Measurements from ENCODE around the gene TENM3.

The TENM3 gene

GRCh38 chr4:182756161-182756690 is 513.0 kb downstream of the TENM3 start:
- no peak for DNase-seq

- DNase-seq, result no peak
These were observed 515.1 kb downstream of the TENM3 start for GRCh38 chr4:182758273-182758672.

- DNase-seq, result no peak
These were observed 517.4 kb downstream of the TENM3 start for GRCh38 chr4:182760551-182761043.

GRCh38 chr4:182764137-182764536 is 520.9 kb downstream of the TENM3 start:
- no peak for DNase-seq

- no peak for DNase-seq
These were observed 521.4 kb downstream of the TENM3 start for GRCh38 chr4:182764642-182765041.

GRCh38 chr4:182765987-182766856 is 523.0 kb downstream of the TENM3 start:
- no peak for DNase-seq

- no peak for DNase-seq
These were observed 523.7 kb downstream of the TENM3 start for GRCh38 chr4:182766857-182767250.

GRCh38 chr4:182768838-182769237 is 525.6 kb downstream of the TENM3 start:
- DNase-seq, result no peak

- DNase-seq, result no peak
These were observed 527.2 kb downstream of the TENM3 start for GRCh38 chr4:182770259-182770995.

- DNase-seq, result no peak
These were observed 527.9 kb downstream of the TENM3 start for GRCh38 chr4:182770996-182771514.

- DNase-seq, result no peak
These were observed 531.9 kb downstream of the TENM3 start for GRCh38 chr4:182775075-182775474.

GRCh38 chr4:182776376-182777105 is 533.3 kb downstream of the TENM3 start:
- no peak for DNase-seq

- no peak for DNase-seq
These were observed 535.2 kb downstream of the TENM3 start for GRCh38 chr4:182778222-182778982.

- no peak for DNase-seq
These were observed 543.8 kb downstream of the TENM3 start for GRCh38 chr4:182786991-182787390.

- no peak for DNase-seq
These were observed 545.0 kb downstream of the TENM3 start for GRCh38 chr4:182788201-182788600.

GRCh38 chr4:182789529-182789928 is 546.3 kb downstream of the TENM3 start:
- no peak for DNase-seq

- peak; percentile 51 for DNase-seq
These were observed 552.4 kb downstream of the TENM3 start for GRCh38 chr4:182795446-182796238.

GRCh38 chr4:182799515-182800215 is 556.5 kb downstream of the TENM3 start:
- DNase-seq, result no peak

- no peak for DNase-seq
These were observed 557.0 kb downstream of the TENM3 start for GRCh38 chr4:182800216-182800515.

- no peak for DNase-seq
These were observed 558.4 kb downstream of the TENM3 start for GRCh38 chr4:182801636-182802035.

- no peak for DNase-seq
These were observed 559.4 kb downstream of the TENM3 start for GRCh38 chr4:182802621-182803020.

Measured in NCI-H1417 treated with DMSO at 0.1 percent for 48 hours (cell line).